Limb (tissue), 2 donors: ENCODE results near the gene CSF3R.
"Not testable (repeated sequence)": the region's sequence is repeated elsewhere in the genome, so short reads cannot be mapped to it uniquely, and the experiment has no call there.

Source experiments
- DNase-seq, 2 donors: peaks; one replicate each; pipeline ENCODE4 v3.0.0-alpha.2; 2016; ENCODE audit errors: extremely low spot score in 2 of 2

The CSF3R gene

DNA sequence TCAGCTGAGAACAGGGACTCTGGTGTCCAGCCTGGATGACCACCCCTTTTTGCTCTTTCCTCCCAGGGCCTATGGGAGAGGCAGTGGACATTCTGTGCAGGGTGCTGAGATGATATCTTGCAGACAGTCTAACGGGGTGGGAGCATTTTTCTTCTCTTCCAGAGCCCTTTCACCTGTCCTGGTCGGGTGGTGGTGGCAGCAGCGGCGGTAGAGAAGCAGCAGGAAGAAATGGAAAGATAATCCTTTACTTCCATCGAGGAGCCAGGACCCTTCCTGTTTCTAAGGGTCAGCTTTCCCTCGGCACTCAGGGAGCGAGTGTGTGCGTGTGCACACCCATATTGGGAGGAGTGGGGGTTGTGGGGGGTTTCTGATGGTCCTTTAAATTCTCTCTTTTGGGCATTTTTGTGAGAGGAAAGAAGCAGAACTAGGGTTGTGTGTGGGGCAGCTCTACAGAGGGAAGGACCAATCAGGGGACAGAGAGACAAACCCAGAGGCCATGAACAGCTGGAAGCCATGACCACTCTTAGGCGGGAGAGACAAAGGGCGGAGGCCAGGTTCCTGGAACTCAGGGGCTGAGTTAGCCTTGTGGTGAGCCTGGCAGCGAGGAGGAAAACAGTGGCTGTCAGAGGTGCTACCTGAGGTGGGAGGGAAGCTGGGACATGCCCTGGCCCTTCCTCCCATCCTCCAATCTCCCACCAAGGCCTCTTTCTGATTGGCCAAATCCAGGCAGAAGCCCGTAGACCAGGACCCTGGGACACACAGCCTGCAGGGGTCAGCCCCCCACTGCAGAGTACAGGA, 31.2 kb upstream of the CSF3R start:
- no peak for DNase-seq

- no peak for DNase-seq
Observed at GRCh38 chr1:36512842-36513241, 30.1 kb upstream of the CSF3R start.

GRCh38 chr1:36511804-36512798, 29.4 kb upstream of the CSF3R start:
- DNase-seq = no peak

DNA sequence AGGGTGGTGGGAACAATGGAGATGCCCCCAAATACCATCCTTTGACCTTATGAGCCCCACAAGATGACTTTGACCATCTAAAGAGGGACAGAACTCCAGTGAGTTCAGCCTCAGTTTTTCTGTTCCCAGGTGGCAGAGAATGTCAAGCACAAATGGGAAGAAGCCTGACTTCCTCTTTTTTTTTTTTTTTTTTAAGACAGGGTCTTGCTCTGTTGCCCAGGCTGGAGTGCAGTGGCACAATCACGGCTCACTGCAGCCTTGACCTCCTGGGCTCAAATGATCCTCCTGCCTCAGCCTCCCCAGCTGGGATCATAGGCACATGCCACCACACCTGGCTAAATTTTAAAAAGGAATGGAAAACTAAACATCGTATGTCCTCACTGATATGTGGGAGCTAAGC, 28.5 kb upstream of the CSF3R start:
- not testable (repeated sequence) for DNase-seq

DNA sequence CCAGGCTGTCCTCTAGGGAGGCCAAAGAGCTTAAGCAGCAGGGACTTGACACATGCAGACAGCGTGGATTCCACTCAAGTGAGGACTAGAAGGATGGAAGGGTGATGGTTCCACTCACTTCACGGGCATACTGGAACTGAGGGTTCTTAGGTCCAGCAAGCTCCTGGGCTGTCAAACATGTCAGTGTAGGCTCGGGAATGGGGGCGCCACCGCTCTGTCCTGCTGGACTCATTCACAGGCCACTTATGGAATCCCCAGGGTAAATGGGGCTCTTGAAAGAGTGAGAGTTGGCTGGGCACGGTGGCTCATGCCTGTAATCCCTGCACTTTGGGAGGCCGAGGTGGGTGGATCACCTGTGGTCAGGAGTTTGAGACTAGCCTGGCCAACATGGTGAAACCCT, 27.7 kb upstream of the CSF3R start:
- DNase-seq = no peak

DNA sequence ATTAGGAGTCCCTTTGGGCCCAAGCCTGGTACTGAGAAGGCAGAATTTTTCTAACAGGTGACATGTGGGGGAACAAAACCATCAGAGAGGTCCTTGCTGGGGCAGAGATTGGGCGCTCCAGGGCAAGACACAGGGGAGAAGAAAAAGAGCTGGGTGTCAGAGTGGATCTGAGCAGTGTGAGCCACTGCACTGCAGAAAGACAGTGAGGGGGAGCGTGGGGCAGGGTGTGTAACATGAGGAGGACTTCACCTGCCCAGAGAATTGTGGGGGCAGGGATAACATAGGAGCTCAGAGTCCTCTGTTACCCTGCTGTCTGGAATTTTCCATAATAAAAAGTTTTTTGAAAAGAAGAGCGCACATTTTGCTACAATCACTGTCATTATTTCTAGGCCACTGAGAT, 25.5 kb upstream of the CSF3R start:
- DNase-seq = no peak

DNA sequence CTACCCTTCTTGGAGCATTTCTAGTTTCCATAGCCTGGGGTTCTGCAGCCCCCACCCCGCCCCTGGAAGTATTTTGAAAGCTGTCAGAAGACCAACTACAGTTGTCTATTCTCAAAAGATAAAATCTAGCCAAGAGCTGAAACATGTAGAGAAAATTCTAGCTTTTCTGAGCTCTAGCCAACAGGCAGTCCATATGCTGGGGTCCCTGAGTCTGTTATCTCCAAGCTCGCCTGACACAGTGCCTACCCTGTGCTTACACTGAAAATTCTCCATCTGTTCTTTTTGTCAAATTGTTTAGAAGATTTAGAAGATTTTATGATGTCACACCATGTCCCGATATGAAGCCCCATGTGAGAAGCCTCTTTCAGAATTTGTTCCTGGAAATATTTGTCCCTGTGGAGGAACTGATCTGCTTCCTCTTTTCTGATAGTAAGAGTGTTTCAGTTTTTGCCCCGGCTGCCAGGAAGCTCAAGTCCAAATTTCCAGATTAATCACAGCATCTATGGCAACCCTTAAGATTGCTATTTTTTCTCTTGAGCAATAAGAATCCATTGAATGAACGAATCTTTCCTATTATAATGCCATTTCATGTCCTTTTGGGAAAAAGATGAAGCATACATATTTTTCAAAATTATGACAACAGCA, 23.7 kb upstream of the CSF3R start:
- DNase-seq = no peak

GRCh38 chr1:36503733-36504132, 21.0 kb upstream of the CSF3R start:
- no peak for DNase-seq

GRCh38 chr1:36503159-36503558, 20.4 kb upstream of the CSF3R start:
- DNase-seq = no peak

- DNase-seq = no peak
Observed at GRCh38 chr1:36502616-36503015, 19.9 kb upstream of the CSF3R start.

GRCh38 chr1:36501911-36502310, 19.2 kb upstream of the CSF3R start:
- not testable (repeated sequence) for DNase-seq

DNA sequence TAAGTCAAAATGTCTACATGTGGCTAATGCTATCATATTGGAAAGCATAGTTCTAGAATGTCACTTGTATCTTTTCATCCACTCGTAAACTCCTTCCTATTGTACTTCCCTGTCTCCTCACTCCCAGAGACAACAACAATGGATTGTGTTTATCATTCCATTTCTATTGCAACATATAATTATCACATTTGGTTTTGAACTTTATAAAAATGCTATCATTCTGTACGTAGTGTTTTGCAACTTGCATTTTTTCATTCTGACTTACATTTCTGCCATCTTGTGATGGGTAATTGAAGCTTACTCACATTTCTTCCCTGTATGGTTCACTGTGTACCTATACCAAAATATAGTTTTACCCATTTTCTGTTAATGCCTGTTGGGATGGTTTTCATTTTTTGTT, 14.5 kb upstream of the CSF3R start:
- no peak for DNase-seq

- no peak for DNase-seq
Observed at GRCh38 chr1:36494971-36495370, 12.3 kb upstream of the CSF3R start.

GRCh38 chr1:36493524-36493923, 10.8 kb upstream of the CSF3R start:
- no peak for DNase-seq

DNA sequence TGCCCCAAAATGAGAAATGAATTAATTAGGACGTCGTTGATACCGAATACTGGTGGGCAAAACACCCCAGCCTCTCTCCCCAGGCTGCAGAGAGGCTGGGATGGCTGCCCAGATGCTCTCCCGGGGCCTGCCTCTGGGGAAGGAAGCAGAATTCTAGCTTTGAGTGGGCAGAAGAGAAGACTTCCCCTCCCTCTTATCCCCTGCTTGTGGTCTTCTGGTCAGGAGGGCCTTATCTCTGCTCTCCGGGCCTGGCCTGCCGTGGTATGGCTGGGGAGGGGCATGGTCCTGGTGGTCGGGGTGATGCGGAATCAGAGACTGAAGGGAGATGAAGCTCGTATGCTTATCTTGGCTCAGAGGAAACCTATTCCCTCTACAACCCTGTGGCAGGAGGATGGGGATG, 9.8 kb upstream of the CSF3R start:
- no peak for DNase-seq

DNA sequence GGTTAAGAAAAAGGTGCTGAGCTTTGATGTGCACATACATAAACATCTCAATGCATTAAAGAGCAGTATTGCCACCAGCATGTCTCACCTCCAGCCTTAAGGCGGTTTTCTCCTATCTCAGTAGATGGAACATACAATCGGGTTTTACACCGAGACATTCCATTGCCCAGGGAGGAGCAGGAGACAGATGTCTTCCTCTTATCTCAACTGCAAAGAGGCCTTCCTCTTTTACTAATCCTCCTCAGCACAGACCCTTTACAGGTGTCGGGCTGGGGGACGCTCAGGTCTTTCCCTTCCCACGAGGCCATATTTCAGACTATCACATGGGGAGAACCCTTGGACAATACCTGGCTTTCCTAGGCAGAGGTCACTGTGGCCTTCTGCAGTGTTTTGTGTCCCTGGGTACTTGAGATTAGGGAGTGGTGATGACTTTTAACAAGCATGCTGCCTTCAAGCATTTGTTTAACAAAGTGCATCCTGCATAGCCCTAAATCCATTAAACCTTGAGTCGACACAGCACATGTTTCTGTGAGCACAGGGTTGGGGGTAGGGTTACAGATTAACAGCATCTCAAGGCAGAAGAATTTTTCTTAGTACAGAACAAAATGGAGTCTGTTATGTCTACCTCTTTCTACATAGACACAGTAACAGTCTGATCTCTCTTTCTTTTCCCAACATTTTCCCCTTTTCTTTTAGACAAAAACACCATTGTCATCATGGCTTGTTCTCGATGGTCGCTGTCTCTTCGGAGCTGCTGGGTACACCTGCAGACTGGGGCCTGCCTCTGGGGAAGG, 6.7 kb upstream of the CSF3R start:
- DNase-seq = not testable (repeated sequence)

DNA sequence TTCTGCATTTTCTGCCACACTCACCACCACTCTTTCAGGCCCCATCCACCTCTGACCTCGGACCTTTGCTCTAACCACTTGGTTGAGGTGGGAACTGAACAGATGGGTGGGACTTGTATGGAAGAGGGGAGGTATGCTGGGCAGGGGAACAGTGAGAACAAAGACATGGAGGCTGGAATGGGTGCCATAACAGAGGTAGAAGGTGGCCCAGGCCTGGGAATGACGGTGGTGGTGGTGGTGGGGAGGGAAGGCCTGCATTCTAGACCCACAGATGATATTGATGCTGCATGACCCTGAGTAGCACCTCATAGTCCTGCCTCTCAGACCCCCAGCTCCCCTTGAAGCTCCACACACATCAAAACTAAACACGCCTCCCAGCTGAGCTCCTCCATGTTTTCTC, 5.2 kb upstream of the CSF3R start:
- no peak for DNase-seq

DNA sequence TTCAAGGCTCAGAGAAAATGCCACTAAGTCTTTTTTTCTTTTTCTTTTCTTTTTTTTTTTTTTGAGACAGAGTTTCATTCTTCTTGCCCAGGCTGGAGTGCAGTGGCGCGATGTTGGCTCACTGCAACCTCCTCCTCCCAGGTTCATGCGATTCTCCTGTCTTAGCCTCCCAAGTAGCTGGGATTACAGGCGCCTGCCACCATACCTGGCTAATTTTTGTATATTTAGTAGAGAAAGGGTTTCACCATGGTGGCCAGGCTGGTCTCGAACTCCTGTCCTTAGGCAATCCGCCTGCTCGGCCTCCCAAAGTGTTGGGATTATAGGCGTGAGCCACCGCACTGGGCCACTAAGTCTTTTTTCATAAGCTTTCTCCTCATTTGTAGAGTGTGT, 4.6 kb upstream of the CSF3R start:
- DNase-seq = not testable (repeated sequence)

- DNase-seq = no peak
Observed at GRCh38 chr1:36486439-36487335, 4.0 kb upstream of the CSF3R start.

DNA sequence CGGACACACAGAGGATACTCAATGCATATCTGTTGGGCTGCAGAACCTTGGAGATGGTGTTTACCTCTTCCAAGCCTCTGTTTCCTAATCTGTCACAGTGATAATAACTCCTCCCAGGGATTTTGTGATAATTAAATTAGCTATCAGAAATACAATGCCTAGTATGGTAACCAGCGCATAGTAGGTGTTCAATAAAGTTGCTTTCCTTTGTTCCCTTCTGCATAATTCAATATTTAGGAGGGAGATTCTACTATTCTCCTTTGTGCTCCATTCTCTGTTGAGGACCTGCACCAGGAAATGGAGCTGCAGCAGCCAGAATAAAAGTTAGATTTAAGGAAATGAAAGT, 3.4 kb upstream of the CSF3R start:
- DNase-seq = no peak
